Fibroblast of lung (primary cell): ENCODE results near the gene PHF24. TPM values are rescaled to one million over a fixed set of nuclear protein-coding genes. Genes with fewer than 3 reads are reported as not detected.

Experiments used
- DNase-seq, 2 donors: peaks; one replicate each; pipeline versions ENCODE4 v3.0.0 to v3.0.0-alpha.2; 2010; ENCODE audit warnings: low read depth in 2 of 2
- H2AFZ ChIP-seq: 2 replicates; pipeline ENCODE4 v1.5.1; 2012; ENCODE audit warnings: low read length, control low read depth, inconsistent platforms
- H3K27ac ChIP-seq: 2 replicates; pipeline ENCODE4 v1.5.1; 2011; ENCODE audit warnings: low read length, control low read depth; ENCODE audit not compliant: insufficient read depth
- H3K27me3 ChIP-seq: 2 replicates; pipeline ENCODE4 v1.5.1; 2011; ENCODE audit warnings: mild to moderate bottlenecking, low read length; ENCODE audit not compliant: control insufficient read depth, insufficient read depth
- H3K36me3 ChIP-seq: 2 replicates; pipeline ENCODE4 v1.5.1; 2011; ENCODE audit warnings: low read length; ENCODE audit not compliant: control insufficient read depth, insufficient read depth
- H3K4me1 ChIP-seq: 2 replicates; pipeline ENCODE4 v1.5.1; 2011; ENCODE audit warnings: low read length; ENCODE audit not compliant: control insufficient read depth, insufficient read depth; ENCODE audit errors: extremely low read depth
- H3K4me2 ChIP-seq: 2 replicates; pipeline ENCODE4 v1.5.1; 2011; ENCODE audit warnings: low read length, control low read depth; ENCODE audit not compliant: insufficient read depth; ENCODE audit errors: extremely low read depth
- H3K4me3 ChIP-seq, 4 experiments: fragments of 200-600 bp in 1 of 4; sonication (generic) in 1 of 4; replicated peaks in 1 of 4; 2 replicates each; pipeline ENCODE4 v1.5.1; 2011 to 2016; ENCODE audit warnings: low read length in 4 of 4, low read depth in 3 of 4, mild to moderate bottlenecking in 3 of 4, control low read depth in 2 of 4, inconsistent platforms in 1 of 4, mixed read lengths in 1 of 4; ENCODE audit not compliant: insufficient read depth in 1 of 4; ENCODE audit errors: control extremely low read depth in 1 of 4
- H3K79me2 ChIP-seq: 2 replicates; pipeline ENCODE4 v1.5.1; 2012; ENCODE audit warnings: mild to moderate bottlenecking, low read length, inconsistent platforms; ENCODE audit not compliant: control insufficient read depth, insufficient read depth
- H3K9ac ChIP-seq: 2 replicates; pipeline ENCODE4 v1.5.1; 2011; ENCODE audit warnings: mild to moderate bottlenecking, low read length, control low read depth; ENCODE audit not compliant: insufficient read depth
- H3K9me3 ChIP-seq: 2 replicates; pipeline ENCODE4 v1.5.1; 2012; ENCODE audit warnings: low read depth, low read length; ENCODE audit not compliant: control insufficient read depth, insufficient read depth
- H4K20me1 ChIP-seq: 2 replicates; pipeline ENCODE4 v1.5.1; 2011; ENCODE audit warnings: low read length; ENCODE audit not compliant: control insufficient read depth, insufficient read depth; ENCODE audit errors: extremely low read depth
- EZH2 ChIP-seq: IDR thresholded peaks from 2 replicates; pipeline ENCODE4 v1.5.1; 2012; ENCODE audit warnings: low read length, control low read depth, mild to moderate bottlenecking; ENCODE audit errors: missing control alignments
- polyA plus RNA-seq, 2 donors: library from polyadenylated mRNA; depleted of rRNA in 1 of 2; stranded (reverse) in 1 of 2; unstranded in 1 of 2; fragments of >200 nt; gene quantifications; 2 replicates each; pipeline ENCODE4 v1.2.1, GENCODE V29; 2011 to 2012; ENCODE audit warnings: missing spikeins in 1 of 2
- total RNA-seq: library from RNA; depleted of rRNA; stranded (reverse); fragments of >200 nt; gene quantifications from 2 replicates; pipeline ENCODE4 v1.2.1, GENCODE V29; 2014
- TF ChIP-seq, protein P1 (sequence below), 2 donors: IDR thresholded peaks in 1 of 2; conservative IDR thresholded peaks in 1 of 2; 1 replicate in 1 of 2; 2 replicates in 1 of 2; pipeline ENCODE4 v1.5.1; 2011 to 2012; ENCODE audit warnings: low read length in 2 of 2, control low read depth in 1 of 2, inconsistent platforms in 1 of 2, low read depth in 1 of 2, mild to moderate bottlenecking in 1 of 2

The PHF24 gene
- total and polyA plus RNA-seq, 2 donors (not counting 1 experiment from before 2014, with no cell fraction given): 0.17 TPM; not detected in 1

- no peaks in the 10 kb centered on the region for H3K79me2 ChIP-seq
- H3K27me3 ChIP-seq: peaks cover 62% of the 10 kb centered on the region
- TF ChIP-seq EZH2: peak; percentile 30
- TF ChIP-seq, protein P1, sequence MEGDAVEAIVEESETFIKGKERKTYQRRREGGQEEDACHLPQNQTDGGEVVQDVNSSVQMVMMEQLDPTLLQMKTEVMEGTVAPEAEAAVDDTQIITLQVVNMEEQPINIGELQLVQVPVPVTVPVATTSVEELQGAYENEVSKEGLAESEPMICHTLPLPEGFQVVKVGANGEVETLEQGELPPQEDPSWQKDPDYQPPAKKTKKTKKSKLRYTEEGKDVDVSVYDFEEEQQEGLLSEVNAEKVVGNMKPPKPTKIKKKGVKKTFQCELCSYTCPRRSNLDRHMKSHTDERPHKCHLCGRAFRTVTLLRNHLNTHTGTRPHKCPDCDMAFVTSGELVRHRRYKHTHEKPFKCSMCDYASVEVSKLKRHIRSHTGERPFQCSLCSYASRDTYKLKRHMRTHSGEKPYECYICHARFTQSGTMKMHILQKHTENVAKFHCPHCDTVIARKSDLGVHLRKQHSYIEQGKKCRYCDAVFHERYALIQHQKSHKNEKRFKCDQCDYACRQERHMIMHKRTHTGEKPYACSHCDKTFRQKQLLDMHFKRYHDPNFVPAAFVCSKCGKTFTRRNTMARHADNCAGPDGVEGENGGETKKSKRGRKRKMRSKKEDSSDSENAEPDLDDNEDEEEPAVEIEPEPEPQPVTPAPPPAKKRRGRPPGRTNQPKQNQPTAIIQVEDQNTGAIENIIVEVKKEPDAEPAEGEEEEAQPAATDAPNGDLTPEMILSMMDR (conservative IDR thresholded peaks at IDR 0.05 in 1 of 2, IDR thresholded peaks at IDR 0.05 in 1 of 2; ENCODE audit: low read depth in 1 of 2, low read length in 2 of 2): no peak
- no peak overlapping the region for H3K9ac ChIP-seq
- H3K4me1 ChIP-seq: no peaks in the 10 kb centered on the region
- DNase-seq: no peak
- no peaks in the 10 kb centered on the region for H4K20me1 ChIP-seq
- no peak overlapping the region for H2AFZ ChIP-seq
- H3K4me2 ChIP-seq: peak overlapping the region; percentile 25
- peak overlapping the region in 1 of 4 experiments; percentile 17 for H3K4me3 ChIP-seq
- no peak overlapping the region for H3K27ac ChIP-seq
- H3K36me3 ChIP-seq: no peaks in the 10 kb centered on the region
- no peaks in the 10 kb centered on the region for H3K9me3 ChIP-seq
Measured at GRCh38 chr9:34958411-34958982, 412 bp downstream of the PHF24 start.

DNA sequence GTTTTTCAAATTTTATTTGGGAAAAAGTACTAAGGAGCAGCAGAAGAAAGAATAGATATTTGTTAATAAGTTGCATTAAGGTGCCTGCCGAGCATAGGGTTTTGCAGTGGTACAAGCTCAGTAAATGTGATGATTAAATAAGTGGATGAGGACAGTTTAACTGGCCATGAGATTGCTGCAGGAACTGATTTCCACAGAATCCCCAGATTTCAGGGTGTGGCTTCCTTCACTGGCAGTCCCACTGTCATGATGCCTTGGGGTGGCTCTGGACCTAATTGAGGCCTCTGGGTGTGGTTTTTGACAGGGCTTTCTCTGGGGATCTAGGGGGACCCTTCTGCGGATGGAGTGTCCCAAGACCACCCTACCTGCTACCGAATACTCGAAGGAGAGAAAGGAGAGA is 1.4 kb downstream of the PHF24 start:
- no peak overlapping the region for H3K27ac ChIP-seq
- H3K4me1 ChIP-seq: no peaks in the 10 kb centered on the region
- no peaks in the 10 kb centered on the region for H4K20me1 ChIP-seq
- no peaks in the 10 kb centered on the region for H3K36me3 ChIP-seq
- no peak overlapping the region for H2AFZ ChIP-seq
- H3K4me2 ChIP-seq: no peak overlapping the region
- no peak overlapping the region for H3K4me3 ChIP-seq
- TF ChIP-seq, protein P1 (conservative IDR thresholded peaks at IDR 0.05 in 1 of 2, IDR thresholded peaks at IDR 0.05 in 1 of 2; ENCODE audit: low read depth in 1 of 2, low read length in 2 of 2): no peak
- no peak for TF ChIP-seq EZH2
- H3K9ac ChIP-seq: no peak overlapping the region
- DNase-seq: no peak
- peaks cover 58% of the 10 kb centered on the region for H3K27me3 ChIP-seq
- H3K9me3 ChIP-seq: no peaks in the 10 kb centered on the region
- no peaks in the 10 kb centered on the region for H3K79me2 ChIP-seq

DNA sequence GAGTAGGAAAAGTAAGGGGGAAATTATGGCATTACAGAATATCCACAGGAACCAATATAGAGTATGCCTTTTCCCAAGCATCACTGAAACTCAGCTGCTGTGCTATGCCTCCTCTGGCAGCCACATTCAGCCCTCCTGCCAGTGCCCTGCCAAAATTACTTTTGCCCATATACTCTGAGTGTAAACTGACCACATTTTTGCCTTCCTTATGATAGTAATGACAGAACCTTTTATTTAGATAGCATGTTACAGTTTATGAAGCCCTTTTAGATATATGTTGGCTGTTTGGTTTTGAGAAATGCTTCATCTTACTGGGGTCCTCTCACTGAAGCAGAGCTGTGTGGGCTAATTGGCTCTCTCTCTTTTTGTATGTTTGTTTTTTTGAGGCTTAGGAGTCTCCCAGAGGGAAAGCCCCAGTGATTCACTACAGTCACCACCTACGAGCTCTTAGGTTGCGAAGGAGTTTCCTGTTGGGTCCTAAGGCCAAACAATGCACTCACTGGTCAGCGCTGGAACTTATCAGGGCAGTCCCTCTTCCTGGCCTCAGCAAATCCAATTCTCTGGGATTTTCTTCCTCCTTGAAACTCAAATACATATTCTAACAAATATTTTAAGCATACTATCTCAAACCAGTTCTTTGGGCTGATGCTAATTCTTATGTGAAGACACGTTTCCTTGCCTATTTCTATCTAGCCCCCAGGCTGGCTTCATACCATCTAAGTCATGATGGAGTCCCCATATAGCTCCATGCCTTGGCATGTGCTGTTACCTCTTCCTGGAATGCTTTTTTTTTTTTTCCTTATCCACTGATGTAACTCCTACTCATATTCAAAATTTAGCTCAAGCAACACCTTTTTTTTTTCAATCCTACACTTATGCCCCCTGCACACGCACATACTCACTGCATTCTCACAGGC is 3.7 kb downstream of the PHF24 start:
- peak; percentile 16 to 67 for DNase-seq
- H3K9me3 ChIP-seq: no peaks in the 10 kb centered on the region
- no peak overlapping the region for H3K4me3 ChIP-seq
- no peak overlapping the region for H3K9ac ChIP-seq
- no peaks in the 10 kb centered on the region for H3K79me2 ChIP-seq
- no peaks in the 10 kb centered on the region for H4K20me1 ChIP-seq
- TF ChIP-seq EZH2: no peak
- TF ChIP-seq, protein P1 (conservative IDR thresholded peaks at IDR 0.05 in 1 of 2, IDR thresholded peaks at IDR 0.05 in 1 of 2; ENCODE audit: low read depth in 1 of 2, low read length in 2 of 2): no peak
- no peaks in the 10 kb centered on the region for H3K4me1 ChIP-seq
- H3K36me3 ChIP-seq: no peaks in the 10 kb centered on the region
- no peak overlapping the region for H3K27ac ChIP-seq
- H3K27me3 ChIP-seq: peaks cover 57% of the 10 kb centered on the region
- no peak overlapping the region for H2AFZ ChIP-seq
- no peak overlapping the region for H3K4me2 ChIP-seq
